GM18517 (cell line): ENCODE measurements around the gene MNT.
A peak's percentile ranks its signal among the peaks of the same experiment; 100 is the strongest.

Experiments
- ATAC-seq: cut with Tn5 transposase; IDR thresholded peaks from one replicate; pipeline ENCODE4 v1.9.1; 2021; ENCODE audit warnings: mild to moderate bottlenecking, moderate library complexity; ENCODE audit not compliant: unreplicated experiment

MNT gene

DNA sequence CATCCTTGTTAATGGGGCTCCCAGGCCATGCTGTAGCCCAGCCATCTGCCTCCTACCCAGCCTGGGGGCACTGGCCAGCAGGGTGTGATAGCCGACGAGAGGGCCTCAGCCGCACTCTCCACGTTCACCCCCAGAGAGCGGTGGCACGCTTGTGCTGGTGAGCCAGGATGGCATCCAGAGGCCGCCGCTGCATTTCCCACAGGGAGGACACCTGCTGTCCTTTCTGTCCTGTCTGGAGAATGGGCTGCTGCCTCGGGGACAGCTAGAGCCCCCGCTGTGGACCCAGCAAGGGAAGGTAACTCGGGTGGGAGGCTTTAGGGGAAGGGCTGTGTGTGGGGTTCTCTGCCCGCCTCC is 36.1 kb downstream of the MNT start:
- ATAC-seq = no peak

DNA sequence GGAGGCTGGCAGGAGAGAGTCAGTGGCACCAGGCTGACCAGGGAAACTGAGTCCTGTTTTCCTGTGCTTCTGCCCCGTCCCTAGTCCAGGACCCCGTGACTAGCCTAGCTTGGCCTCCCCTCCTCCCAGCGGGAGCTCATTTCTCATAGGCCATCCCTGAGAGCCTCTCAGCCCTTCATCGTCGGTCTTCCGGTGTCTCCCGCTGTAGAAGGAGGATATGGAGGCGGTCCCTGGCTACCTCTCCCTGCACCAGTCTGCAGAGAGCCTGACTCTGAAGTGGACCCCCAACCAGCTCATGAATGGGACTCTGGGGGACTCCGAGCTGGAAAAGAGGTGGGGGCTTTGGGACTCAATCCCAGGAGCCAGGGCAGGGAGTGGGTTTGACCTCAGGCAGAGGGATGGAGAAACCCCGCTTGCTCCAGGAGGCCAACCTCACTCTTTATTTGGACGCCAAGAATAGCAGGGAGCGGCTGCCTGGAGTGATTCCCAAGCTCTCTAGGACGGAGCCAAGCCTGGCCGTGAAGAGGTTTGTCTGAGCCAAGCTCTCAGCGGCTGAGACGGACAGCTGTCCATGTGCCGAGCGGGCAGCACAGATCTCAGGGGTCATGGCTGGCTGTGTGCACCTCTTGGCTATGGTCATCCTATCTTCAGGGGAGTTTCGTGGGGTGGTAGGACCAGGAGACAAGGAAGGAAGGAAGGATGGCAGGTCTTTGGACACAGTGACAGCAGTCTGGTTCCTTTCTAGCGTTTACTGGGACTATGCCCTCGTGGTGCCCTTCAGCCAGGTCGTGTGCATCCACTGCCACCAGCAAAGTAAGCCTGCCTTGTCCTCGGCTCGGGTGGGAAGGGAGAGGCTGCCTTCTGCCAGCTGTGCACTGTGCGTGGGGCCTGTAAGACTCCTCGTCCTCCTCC is 36.8 kb downstream of the MNT start:
- ATAC-seq = no peak

DNA sequence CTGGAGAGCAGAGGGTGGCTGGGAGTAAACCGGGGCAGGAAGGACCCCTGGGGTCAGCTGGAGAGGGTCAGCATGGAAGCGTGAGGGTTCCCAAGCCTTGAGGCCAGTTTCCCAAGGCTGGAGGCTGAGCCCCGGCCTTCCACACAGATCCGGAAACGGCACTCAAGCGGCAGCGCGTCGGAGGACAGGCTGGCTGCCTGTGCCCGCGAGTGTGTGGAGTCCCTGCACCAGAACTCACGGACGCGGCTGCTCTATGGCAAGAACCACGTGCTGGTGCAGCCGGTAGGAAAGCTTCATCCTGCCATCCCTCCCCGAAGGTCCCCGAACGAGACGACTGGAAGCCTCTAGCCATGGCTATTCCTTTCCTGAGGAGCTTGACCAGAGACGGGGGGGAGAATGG is 37.5 kb downstream of the MNT start:
- no peak for ATAC-seq

- no peak for ATAC-seq
Observed at GRCh38 chr17:2362881-2363280, 38.0 kb downstream of the MNT start.

DNA sequence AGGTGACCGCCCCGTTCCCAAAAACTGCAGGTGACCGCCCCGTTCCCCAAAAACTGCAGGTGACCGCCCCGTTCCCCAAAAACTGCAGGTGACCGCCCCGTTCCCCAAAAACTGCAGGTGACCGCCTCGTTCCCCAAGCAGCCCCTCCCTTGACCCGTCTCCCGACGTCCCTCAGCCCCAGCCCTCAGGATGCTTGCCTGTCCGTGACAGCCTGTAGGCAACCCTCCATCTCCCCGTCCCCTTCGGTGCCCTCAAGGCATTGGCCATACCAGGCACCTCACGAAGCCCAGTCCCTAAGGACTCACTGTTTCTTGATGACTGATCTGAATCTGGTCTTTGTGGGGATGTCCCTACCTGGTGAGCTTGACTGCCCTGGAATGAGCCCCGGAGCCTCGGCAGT is 38.4 kb downstream of the MNT start:
- ATAC-seq = no peak

GRCh38 chr17:2362016-2362415 is 38.8 kb downstream of the MNT start:
- no peak for ATAC-seq

DNA sequence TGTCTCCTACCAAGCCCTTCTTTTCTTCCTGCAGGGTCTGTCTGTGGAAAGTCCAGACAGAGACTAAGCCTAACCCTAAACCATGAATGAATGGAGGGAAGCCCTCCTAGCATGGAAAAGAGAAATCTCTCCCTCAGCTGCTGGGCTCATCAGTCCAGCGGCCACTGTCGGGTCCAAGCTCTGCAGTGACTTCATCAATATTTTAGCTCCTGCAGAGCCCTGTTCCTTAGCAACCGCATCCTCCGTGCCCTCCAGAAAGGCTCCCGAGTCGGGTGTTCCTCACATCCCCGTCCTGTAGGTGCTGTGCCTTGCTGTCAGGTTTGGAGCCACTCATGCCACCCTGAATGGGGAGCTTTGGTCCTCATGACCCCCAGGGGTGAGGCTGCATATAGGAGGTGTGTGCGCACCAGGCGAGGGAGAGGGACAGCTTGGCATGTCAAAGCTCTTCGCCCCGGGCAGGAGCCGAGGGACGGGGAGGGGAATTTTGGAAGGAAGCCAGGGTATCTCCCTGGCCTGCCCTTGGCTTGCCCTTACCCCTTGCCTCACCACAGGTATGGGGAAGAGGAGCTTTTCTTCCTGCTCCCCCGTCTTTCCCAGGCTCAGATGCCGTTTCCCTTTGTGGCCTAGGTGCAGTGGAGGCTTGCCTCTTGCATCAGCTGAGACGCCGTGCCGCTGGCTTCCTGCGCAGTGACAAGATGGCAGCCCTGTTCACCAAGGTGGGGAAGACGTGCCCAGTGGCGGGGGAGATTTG is 39.7 kb downstream of the MNT start:
- no peak for ATAC-seq

- ATAC-seq = no peak
Observed at GRCh38 chr17:2357931-2358434, 42.9 kb downstream of the MNT start.

GRCh38 chr17:2357237-2357636 is 43.6 kb downstream of the MNT start:
- no peak for ATAC-seq

GRCh38 chr17:2354311-2354710 is 46.5 kb downstream of the MNT start:
- ATAC-seq = no peak

DNA sequence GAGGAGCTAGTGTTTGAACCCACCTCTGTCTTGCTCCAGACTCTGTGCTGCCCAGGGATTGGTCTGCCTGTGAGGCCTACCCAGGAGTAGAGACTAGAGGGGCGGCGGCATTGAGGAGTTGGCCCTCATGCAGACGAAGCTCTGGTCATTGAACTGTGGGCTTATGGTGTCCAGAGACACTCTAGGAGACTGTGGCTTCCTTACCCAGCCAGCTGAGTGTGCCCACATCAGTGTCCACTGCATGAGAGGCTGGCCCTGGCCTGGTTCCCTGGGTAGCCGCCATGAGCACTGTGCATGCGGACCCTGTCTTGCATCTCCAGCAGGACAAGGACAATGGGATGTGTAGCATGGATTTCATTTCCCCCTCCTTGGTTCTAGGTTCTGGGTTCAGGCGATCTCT is 49.6 kb downstream of the MNT start:
- ATAC-seq = no peak

- ATAC-seq = no peak
Observed at GRCh38 chr17:2347805-2348685, 52.8 kb downstream of the MNT start.

DNA sequence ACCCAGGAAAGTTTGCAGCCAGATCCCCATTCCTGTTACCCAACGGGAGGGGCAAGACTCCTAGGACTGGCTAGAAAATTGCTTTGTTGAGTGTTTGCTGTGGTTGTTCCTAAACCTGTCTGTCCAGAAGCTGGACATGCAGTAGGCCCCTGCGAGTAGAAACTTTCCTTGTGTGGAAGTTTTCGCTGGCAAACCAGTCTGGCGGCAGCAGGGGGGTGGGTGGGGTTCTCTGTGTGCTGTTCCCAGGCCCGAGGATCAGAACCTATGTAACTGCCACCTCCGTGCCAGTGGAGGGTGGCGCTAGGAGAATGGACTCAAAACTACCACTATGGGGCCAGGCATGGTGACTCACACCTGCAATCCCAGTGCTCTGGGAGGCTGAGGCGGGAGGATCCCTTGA is 54.4 kb downstream of the MNT start:
- ATAC-seq = no peak

GRCh38 chr17:2344528-2344927 is 56.3 kb downstream of the MNT start:
- ATAC-seq = no peak

GRCh38 chr17:2343421-2343820 is 57.4 kb downstream of the MNT start:
- ATAC-seq = no peak

- ATAC-seq = no peak
Observed at GRCh38 chr17:2338315-2338657, 62.6 kb downstream of the MNT start.

GRCh38 chr17:2337544-2338314 is 63.1 kb downstream of the MNT start:
- no peak for ATAC-seq

- ATAC-seq = peak; percentile 11
Observed at GRCh38 chr17:2336852-2337543, 63.9 kb downstream of the MNT start, which contains the start of gene SGSM2. Gene SGSM2 (plus strand): TSS chr17:2337501. CDS start chr17:2337689, 188 bp downstream.

DNA sequence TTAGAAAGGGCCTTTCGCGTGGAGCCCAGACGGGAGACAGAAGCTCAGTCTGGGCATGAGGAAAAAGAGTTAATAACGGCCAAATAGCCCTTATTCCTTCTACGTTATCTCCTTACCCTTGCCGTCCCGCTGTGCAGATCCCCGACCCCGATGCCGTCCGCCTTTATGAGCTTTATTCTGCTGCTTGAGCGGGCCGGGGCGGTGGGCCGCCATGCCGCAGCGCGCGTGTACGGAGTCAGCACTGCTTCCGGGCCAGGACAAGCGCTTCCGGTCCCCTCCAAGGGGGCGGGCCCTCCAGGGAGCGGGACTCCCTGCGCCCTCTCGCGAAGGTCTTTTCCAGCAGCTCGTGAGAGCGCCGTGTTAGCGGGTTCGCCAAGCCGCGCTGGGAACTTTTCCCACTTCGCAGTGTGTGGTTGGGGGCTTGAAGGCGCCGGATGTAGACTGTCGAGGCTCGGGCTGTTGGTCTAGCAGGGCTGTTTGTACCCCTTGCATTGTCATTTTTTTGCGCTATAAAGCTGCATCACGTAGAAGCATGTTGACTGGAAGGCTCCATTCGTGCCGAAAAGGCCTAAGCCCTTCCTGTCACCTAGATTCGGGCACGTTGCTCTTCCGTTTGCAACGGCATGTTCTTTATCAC is 64.5 kb downstream of the MNT start, which contains the start of gene TSR1:
TSR1 (minus strand) TSS at position 243 of the 637 bp plus-strand sequence; CDS start at position 213, 30 bp downstream.
- ATAC-seq = peak; percentile 66
